Hair follicle dermal papilla cell (primary cell): ENCODE data around the gene NUDT4. TPM values are rescaled to one million over a fixed set of nuclear protein-coding genes. Genes with fewer than 3 reads are reported as not detected.

Experiments used
- total RNA-seq: library from RNA; depleted of rRNA; stranded (reverse); fragments of >200 nt; gene quantifications from 2 replicates; pipeline ENCODE4 v1.2.3, GENCODE V29; 2012

The NUDT4 gene
- total RNA-seq: 85.1 and 103 TPM in 2 replicates

DNA sequence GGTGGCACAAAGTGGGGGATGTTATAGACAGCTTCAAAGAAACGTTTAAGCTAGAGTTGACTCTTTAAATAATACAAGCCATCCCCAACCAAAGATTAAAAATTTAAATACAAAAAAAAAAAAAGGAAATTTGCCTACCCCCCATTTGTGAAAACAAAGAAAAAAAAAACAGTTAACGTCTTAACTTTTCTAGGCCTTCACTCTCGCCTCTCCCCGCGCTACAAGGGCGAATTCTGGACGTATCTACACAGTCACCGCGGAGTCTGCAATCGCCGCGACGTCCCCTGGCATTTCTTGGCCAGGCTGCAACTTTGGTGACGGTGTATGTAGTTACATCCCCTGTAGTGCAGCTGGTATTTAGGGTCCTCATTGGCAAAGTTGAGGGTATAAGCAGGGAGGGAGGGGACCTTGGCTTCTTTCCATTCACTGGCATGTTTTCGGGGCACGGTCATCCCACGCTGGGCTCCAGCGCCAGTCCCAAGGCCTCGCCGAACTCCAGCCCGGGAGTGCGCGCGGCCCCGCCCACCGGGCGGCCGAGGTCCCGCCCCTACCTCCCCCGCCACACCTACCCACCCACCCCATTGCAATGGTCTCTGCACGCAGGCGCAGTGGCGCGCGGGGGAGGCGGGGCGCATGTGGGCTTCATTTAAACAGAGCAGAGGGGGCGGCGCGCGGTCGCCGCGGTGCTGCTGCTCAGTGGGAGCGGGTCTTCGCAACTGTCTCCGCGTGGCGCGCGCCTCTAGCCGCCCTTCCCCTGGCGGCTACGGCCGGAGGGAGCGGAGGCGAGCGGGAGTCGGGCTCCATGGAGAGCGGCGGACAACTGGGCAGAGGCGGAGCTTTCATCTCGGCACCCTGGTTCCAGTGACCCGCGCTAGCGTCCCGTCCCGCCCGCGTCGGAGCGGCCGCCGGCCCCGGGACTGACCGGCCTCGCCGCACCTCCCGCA is at the start of gene NUDT4:
TSS of gene NUDT4 (plus strand) at position 674 of the 944 bp plus-strand sequence. CDS start 398 bp downstream, outside the sequence.

DNA sequence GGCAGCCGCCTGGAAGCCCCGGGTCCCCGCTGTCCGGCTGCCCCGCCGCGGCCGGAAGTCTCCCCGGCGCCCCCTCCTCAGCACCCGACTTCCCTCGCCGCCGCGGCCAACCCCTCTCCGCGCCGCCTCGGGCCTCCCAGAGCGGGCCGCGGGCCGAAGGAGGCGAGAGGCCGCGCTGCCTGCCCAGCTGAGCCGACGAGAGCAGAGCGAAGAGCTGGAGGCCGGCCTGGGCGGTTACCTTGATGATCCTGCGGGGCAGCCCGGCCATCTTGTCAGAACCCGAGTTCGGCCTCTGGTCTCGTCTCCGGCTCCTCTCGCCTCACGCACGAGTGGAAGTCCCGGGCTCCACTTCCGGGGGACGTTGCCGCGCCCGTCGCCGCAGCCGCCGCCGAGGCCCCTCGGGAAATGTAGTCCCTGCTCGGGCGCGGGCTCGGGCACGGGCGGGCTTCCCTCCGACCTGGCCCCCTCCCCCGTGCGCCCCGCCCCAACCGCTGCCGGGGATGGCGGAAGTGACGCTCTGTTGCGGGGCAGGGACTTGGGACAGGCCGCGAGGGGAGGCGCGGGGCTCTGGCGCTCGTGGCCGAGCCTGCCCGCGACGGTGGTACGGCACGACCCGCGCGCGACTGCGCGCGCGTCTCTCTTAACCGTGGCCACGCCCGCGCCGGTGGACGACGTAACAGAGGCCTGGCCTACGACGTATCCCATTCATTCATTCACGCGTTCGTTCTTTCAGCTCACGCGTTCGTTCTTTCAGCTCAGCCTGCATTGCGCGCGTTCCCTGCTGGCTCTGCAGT is 64.1 kb downstream of the NUDT4 start, which contains the start of gene UBE2N:
TSS of gene UBE2N (minus strand) at position 331 of the 794 bp plus-strand sequence. CDS start at position 268, 63 bp downstream.

Other genes with a start within 250 kb of the NUDT4 start
- 31.7 and 51.3 TPM in 2 replicates for gene UBE2N, start 64.0 kb downstream of the NUDT4 start, total RNA-seq
- 47.2 and 50.1 TPM in 2 replicates for gene MRPL42, start 89.6 kb downstream of the NUDT4 start, total RNA-seq
- 68.7 and 72.0 TPM in 2 replicates for gene SOCS2, start 194.8 kb downstream of the NUDT4 start, total RNA-seq